Right atrium auricular region (tissue), 2 donors: ENCODE measurements around the gene C4orf54. TPM values are rescaled to one million over a fixed set of nuclear protein-coding genes. Genes with fewer than 3 reads are reported as not detected.
A peak's percentile ranks its signal among the peaks of the same experiment; 100 is the strongest.

Source experiments
- DNase-seq: peaks from one replicate; pipeline ENCODE4 v3.0.0-alpha.2; 2019; ENCODE audit warnings: low spot score
- H3K27ac ChIP-seq, 2 donors: fragments of 200-600 bp; sonication (generic); 1 replicate in 1 of 2; 2 replicates in 1 of 2; pipeline ENCODE4 v1.5.1; 2016 to 2019
- H3K27me3 ChIP-seq, 2 donors: fragments of 200-600 bp; sonication (generic); one replicate each; pipeline versions ENCODE4 v1.5.1 to v1.6.0; 2017 to 2019
- H3K36me3 ChIP-seq: fragments of 200-600 bp; sonication (generic); one replicate; pipeline ENCODE4 v1.5.1; 2016
- H3K4me1 ChIP-seq, 2 donors: fragments of 200-600 bp; sonication (generic); one replicate each; pipeline versions ENCODE4 v1.5.1 to v1.6.0; 2017 to 2019
- H3K4me3 ChIP-seq, 2 donors: fragments of 200-600 bp; sonication (generic); 1 replicate in 1 of 2; 2 replicates in 1 of 2; pipeline ENCODE4 v1.5.1; 2017 to 2019; ENCODE audit warnings: mild to moderate bottlenecking in 1 of 2, moderate library complexity in 1 of 2
- H3K9me3 ChIP-seq, 2 donors: fragments of 200-600 bp; sonication (generic); one replicate each; pipeline ENCODE4 v1.5.1; 2019
- CTCF ChIP-seq, 2 donors: fragments of 200-600 bp; sonication (generic); IDR thresholded peaks; one replicate each; pipeline ENCODE4 v1.5.1; 2019; ENCODE audit warnings: antibody characterized with exemption in 2 of 2
- total RNA-seq, 2 donors: library from RNA; depleted of rRNA; stranded (reverse); fragments of >200 nt; gene quantifications; one replicate each; pipeline ENCODE4 v1.1.0, GENCODE V29; 2016

C4orf54 gene
- total RNA-seq, 2 donors from 2014 or later: 1.2 to 23.6 TPM

- Histone ChIP-seq H3K36me3 (peaks cover 6% of the 10 kb centered on the region), H3K27me3 (no peaks in the 10 kb centered on the region), H3K9me3 (no peaks in the 10 kb centered on the region), H3K4me1 (peaks cover 0 to 10% of the 10 kb centered on the region in 2 donors), H3K4me3 (no peak overlapping the region), H3K27ac (peak overlapping the region; percentile 56 to 63)
- no peak for TF ChIP-seq CTCF (IDR thresholded peaks at IDR 0.05)
- DNase-seq: peak; percentile 80
These were observed 14.7 kb downstream of the C4orf54 start for GRCh38 chr4:99642725-99643489.

- Histone ChIP-seq H3K9me3 (no peaks in the 10 kb centered on the region), H3K27ac (no peak overlapping the region), H3K4me3 (no peak overlapping the region), H3K4me1 (peaks cover 0 to 10% of the 10 kb centered on the region in 2 donors), H3K27me3 (no peaks in the 10 kb centered on the region), H3K36me3 (peaks cover 6% of the 10 kb centered on the region)
- TF ChIP-seq CTCF (IDR thresholded peaks at IDR 0.05): no peak
- DNase-seq: no peak
These were observed 17.0 kb downstream of the C4orf54 start for GRCh38 chr4:99640676-99641075.

- Histone ChIP-seq H3K27ac (no peak overlapping the region), H3K4me1 (no peaks in the 10 kb centered on the region), H3K4me3 (no peak overlapping the region), H3K36me3 (peaks cover 6% of the 10 kb centered on the region), H3K27me3 (no peaks in the 10 kb centered on the region), H3K9me3 (no peaks in the 10 kb centered on the region)
- TF ChIP-seq CTCF (IDR thresholded peaks at IDR 0.05): no peak
- DNase-seq: no peak
These were observed 20.5 kb downstream of the C4orf54 start for GRCh38 chr4:99637174-99637573.

GRCh38 chr4:99636422-99636821 is 21.2 kb downstream of the C4orf54 start:
- H3K4me1 ChIP-seq: no peaks in the 10 kb centered on the region
- no peak overlapping the region for H3K4me3 ChIP-seq
- DNase-seq: no peak
- no peak for TF ChIP-seq CTCF (IDR thresholded peaks at IDR 0.05)
- H3K36me3 ChIP-seq: peaks cover 6% of the 10 kb centered on the region
- H3K27me3 ChIP-seq: no peaks in the 10 kb centered on the region
- no peaks in the 10 kb centered on the region for H3K9me3 ChIP-seq
- H3K27ac ChIP-seq: no peak overlapping the region

- H3K27ac ChIP-seq: no peak overlapping the region
- peaks cover 6% of the 10 kb centered on the region for H3K36me3 ChIP-seq
- no peak for TF ChIP-seq CTCF (IDR thresholded peaks at IDR 0.05)
- DNase-seq: no peak
- no peaks in the 10 kb centered on the region for H3K4me1 ChIP-seq
- no peaks in the 10 kb centered on the region for H3K9me3 ChIP-seq
- H3K27me3 ChIP-seq: no peaks in the 10 kb centered on the region
- H3K4me3 ChIP-seq: no peak overlapping the region
These were observed 22.0 kb downstream of the C4orf54 start for GRCh38 chr4:99635601-99636000.
